NK-92 (cell line): ENCODE data around the gene CAPZA3.
"Not testable (repeated sequence)": the region's sequence is repeated elsewhere in the genome, so short reads cannot be mapped to it uniquely, and the experiment has no call there.

ENCODE experiments used
- DNase-seq: peaks from one replicate; lab custom pipeline; 2025; ENCODE audit not compliant: unreplicated experiment; lab: John Stamatoyannopoulos, UW

Gene CAPZA3

GRCh38 chr12:18753481-18754123 lies 15.7 kb downstream of the CAPZA3 start:
- DNase-seq, result no peak

GRCh38 chr12:18754124-18754707 lies 16.3 kb downstream of the CAPZA3 start:
- DNase-seq, result no peak

- no peak for DNase-seq
Measured at GRCh38 chr12:18755341-18755740, 17.4 kb downstream of the CAPZA3 start.

GRCh38 chr12:18766479-18766878 lies 28.6 kb downstream of the CAPZA3 start:
- not testable (repeated sequence) for DNase-seq

- no peak for DNase-seq
Measured at GRCh38 chr12:18782827-18783226, 44.9 kb downstream of the CAPZA3 start.

GRCh38 chr12:18785465-18785864 lies 47.5 kb downstream of the CAPZA3 start:
- DNase-seq, result not testable (repeated sequence)
